ENCODE results near the gene ZNF213.

DNA sequence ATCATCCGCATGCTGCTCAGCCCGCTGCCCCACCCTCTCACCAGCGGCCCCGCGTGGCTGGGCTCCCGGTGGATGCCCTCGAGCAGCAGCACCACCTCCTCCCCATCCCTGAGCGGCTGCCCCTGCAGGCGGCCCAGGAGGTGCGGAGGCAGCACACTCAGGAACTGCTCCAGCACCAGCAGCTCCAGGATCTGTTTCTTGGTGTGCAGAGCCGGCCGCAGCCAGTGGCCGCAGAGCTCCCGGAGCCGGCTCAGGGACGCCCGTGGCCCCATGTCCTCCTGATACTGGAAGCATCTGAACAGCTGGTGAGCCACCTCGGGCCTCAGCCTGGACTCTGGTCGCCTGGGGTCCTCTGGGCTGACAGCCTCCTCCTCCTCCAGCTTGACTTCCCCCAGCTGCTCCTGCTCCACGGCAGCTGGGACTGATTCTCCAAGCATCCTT lies 42.3 kb upstream of the ZNF213 start:
- TF ChIP-seq, protein P1, sequence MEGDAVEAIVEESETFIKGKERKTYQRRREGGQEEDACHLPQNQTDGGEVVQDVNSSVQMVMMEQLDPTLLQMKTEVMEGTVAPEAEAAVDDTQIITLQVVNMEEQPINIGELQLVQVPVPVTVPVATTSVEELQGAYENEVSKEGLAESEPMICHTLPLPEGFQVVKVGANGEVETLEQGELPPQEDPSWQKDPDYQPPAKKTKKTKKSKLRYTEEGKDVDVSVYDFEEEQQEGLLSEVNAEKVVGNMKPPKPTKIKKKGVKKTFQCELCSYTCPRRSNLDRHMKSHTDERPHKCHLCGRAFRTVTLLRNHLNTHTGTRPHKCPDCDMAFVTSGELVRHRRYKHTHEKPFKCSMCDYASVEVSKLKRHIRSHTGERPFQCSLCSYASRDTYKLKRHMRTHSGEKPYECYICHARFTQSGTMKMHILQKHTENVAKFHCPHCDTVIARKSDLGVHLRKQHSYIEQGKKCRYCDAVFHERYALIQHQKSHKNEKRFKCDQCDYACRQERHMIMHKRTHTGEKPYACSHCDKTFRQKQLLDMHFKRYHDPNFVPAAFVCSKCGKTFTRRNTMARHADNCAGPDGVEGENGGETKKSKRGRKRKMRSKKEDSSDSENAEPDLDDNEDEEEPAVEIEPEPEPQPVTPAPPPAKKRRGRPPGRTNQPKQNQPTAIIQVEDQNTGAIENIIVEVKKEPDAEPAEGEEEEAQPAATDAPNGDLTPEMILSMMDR (tag by site-specific recombination; IDR thresholded peaks at IDR 0.05): no peak
- no peak for TF ChIP-seq ZNF426 (tag by site-specific recombination; IDR thresholded peaks at IDR 0.05)
- TF ChIP-seq, protein P2, sequence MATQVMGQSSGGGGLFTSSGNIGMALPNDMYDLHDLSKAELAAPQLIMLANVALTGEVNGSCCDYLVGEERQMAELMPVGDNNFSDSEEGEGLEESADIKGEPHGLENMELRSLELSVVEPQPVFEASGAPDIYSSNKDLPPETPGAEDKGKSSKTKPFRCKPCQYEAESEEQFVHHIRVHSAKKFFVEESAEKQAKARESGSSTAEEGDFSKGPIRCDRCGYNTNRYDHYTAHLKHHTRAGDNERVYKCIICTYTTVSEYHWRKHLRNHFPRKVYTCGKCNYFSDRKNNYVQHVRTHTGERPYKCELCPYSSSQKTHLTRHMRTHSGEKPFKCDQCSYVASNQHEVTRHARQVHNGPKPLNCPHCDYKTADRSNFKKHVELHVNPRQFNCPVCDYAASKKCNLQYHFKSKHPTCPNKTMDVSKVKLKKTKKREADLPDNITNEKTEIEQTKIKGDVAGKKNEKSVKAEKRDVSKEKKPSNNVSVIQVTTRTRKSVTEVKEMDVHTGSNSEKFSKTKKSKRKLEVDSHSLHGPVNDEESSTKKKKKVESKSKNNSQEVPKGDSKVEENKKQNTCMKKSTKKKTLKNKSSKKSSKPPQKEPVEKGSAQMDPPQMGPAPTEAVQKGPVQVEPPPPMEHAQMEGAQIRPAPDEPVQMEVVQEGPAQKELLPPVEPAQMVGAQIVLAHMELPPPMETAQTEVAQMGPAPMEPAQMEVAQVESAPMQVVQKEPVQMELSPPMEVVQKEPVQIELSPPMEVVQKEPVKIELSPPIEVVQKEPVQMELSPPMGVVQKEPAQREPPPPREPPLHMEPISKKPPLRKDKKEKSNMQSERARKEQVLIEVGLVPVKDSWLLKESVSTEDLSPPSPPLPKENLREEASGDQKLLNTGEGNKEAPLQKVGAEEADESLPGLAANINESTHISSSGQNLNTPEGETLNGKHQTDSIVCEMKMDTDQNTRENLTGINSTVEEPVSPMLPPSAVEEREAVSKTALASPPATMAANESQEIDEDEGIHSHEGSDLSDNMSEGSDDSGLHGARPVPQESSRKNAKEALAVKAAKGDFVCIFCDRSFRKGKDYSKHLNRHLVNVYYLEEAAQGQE (tag by site-specific recombination; IDR thresholded peaks at IDR 0.05): no peak
- TF ChIP-seq, protein P3, sequence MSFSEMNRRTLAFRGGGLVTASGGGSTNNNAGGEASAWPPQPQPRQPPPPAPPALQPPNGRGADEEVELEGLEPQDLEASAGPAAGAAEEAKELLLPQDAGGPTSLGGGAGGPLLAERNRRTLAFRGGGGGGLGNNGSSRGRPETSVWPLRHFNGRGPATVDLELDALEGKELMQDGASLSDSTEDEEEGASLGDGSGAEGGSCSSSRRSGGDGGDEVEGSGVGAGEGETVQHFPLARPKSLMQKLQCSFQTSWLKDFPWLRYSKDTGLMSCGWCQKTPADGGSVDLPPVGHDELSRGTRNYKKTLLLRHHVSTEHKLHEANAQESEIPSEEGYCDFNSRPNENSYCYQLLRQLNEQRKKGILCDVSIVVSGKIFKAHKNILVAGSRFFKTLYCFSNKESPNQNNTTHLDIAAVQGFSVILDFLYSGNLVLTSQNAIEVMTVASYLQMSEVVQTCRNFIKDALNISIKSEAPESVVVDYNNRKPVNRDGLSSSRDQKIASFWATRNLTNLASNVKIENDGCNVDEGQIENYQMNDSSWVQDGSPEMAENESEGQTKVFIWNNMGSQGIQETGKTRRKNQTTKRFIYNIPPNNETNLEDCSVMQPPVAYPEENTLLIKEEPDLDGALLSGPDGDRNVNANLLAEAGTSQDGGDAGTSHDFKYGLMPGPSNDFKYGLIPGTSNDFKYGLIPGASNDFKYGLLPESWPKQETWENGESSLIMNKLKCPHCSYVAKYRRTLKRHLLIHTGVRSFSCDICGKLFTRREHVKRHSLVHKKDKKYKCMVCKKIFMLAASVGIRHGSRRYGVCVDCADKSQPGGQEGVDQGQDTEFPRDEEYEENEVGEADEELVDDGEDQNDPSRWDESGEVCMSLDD (tag by site-specific recombination; IDR thresholded peaks at IDR 0.05): no peak
- TF ChIP-seq ZNF624 (tag by site-specific recombination; IDR thresholded peaks at IDR 0.05): no peak
- no peak for TF ChIP-seq ZNF174 (tag by site-specific recombination; IDR thresholded peaks at IDR 0.05)
- TF ChIP-seq ZNF24 (tag by site-specific recombination; IDR thresholded peaks at IDR 0.05): no peak

Data from HEK293 (cell line).